Measurements from ENCODE around the gene LGR4. TPM values are rescaled to one million over a fixed set of nuclear protein-coding genes. Genes with fewer than 3 reads are reported as not detected.

Gene LGR4
- total and polyA plus RNA-seq, 12 donors = 7.3 to 90.4 (median 38.6) TPM

DNA sequence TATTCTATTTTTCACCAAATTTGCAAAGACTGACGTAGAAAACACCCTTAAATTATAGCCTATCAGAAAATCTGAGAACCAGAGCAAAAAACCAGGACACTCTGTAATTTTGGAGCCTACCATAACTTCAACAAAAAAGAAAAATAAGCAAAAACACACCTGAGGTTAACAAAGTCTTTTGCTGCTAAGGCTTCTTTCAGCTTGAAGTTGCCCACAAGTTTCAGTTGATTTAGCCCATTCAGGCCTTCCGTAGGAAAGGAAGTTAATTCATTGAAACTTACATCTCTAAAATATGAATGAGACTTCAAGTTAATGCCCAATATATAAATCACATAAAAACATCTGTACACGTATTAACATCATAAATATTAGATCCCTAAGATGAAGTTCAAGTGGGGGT, 99.2 kb downstream of the LGR4 start:
- WGBS, 4 donors = 94 to 96% (median 94%) methylated on average over 3 of the region's 3 CpGs
- intact Hi-C loops (cut with DNase I) = loop anchor here in 1 of 2 donors (10.0 kb wide), 1 partner anchor 101 kb away; the partner anchor contains the start of gene LGR4
- no peak for DNase-seq
- H3K27ac ChIP-seq = no peak overlapping the region
- H3K36me3 ChIP-seq (replicated peaks in 1 of 2) = peaks cover 0 to 7% of the 10 kb centered on the region in 2 donors
- no peaks in the 10 kb centered on the region for H3K27me3 ChIP-seq
- H3K4me1 ChIP-seq (replicated peaks in 1 of 2) = no peaks in the 10 kb centered on the region
- H3K4me3 ChIP-seq = no peak overlapping the region
- no peaks in the 10 kb centered on the region for H3K9me3 ChIP-seq (replicated peaks in 1 of 3)
- TF ChIP-seq, protein P1, sequence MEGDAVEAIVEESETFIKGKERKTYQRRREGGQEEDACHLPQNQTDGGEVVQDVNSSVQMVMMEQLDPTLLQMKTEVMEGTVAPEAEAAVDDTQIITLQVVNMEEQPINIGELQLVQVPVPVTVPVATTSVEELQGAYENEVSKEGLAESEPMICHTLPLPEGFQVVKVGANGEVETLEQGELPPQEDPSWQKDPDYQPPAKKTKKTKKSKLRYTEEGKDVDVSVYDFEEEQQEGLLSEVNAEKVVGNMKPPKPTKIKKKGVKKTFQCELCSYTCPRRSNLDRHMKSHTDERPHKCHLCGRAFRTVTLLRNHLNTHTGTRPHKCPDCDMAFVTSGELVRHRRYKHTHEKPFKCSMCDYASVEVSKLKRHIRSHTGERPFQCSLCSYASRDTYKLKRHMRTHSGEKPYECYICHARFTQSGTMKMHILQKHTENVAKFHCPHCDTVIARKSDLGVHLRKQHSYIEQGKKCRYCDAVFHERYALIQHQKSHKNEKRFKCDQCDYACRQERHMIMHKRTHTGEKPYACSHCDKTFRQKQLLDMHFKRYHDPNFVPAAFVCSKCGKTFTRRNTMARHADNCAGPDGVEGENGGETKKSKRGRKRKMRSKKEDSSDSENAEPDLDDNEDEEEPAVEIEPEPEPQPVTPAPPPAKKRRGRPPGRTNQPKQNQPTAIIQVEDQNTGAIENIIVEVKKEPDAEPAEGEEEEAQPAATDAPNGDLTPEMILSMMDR (IDR thresholded peaks at IDR 0.05) = no peak
- no peak for TF ChIP-seq POLR2A (IDR thresholded peaks at IDR 0.05)

DNA sequence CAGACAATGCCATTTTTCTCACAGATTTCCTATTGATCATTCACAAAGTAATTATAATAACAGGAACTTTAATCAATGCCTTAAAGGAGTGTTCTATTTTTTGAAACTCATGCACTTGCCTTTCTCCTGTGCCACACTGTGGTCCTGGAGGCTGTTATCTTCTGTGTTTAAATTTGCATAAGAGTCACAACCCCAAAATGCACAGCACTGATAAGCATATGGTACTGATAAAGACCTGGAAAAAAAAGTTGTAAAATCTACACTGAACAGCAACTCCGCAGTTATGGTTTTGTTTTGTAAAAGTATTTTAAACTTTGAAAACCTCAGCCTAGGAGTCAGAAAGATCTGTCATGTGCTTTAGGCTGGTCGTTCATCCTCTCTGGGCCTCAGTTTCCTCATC, 100.4 kb downstream of the LGR4 start:
- no peak for DNase-seq
- peaks cover 0 to 12% of the 10 kb centered on the region in 2 donors for H3K36me3 ChIP-seq (replicated peaks in 1 of 2)
- intact Hi-C loops (cut with DNase I) = loop anchor here in 1 of 2 donors (10.0 kb wide), 1 partner anchor 103 kb away; the partner anchor contains the start of gene LGR4
- no peak overlapping the region for H3K4me3 ChIP-seq
- H3K27me3 ChIP-seq = no peaks in the 10 kb centered on the region
- H3K27ac ChIP-seq = no peak overlapping the region
- WGBS, 4 donors = 88 to 94% (median 91%) methylated on average over 2 of the region's 2 CpGs
- TF ChIP-seq POLR2A (IDR thresholded peaks at IDR 0.05) = no peak
- TF ChIP-seq, protein P1 (IDR thresholded peaks at IDR 0.05) = no peak
- H3K9me3 ChIP-seq (replicated peaks in 1 of 3) = no peaks in the 10 kb centered on the region
- no peaks in the 10 kb centered on the region for H3K4me1 ChIP-seq (replicated peaks in 1 of 2)

DNA sequence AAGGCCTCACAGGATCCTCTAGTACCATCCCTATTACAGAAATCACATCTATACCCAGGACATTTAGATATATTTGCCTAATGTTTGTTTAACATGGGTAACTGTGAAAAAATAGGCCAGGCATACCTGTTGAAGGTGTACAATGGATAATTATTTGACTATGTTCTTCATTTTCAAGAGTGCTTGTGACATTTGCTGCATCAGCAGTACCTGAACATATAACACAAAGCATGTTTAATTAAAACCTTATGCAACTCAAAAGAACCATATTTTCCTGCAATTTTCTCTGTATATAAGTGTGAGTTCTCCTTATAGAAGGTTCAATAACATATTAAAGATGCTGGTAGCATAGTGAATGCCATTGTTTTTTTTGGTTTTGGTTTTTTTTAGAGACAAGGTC, 101.1 kb downstream of the LGR4 start:
- Histone ChIP-seq H3K36me3 (replicated peaks in 1 of 2) (peaks cover 0 to 12% of the 10 kb centered on the region in 2 donors), H3K9me3 (replicated peaks in 1 of 3) (no peaks in the 10 kb centered on the region), H3K27me3 (no peaks in the 10 kb centered on the region), H3K4me1 (replicated peaks in 1 of 2) (no peaks in the 10 kb centered on the region), H3K4me3 (no peak overlapping the region), H3K27ac (no peak overlapping the region)
- intact Hi-C loops (cut with DNase I) = loop anchor here in 1 of 2 donors (10.0 kb wide), 1 partner anchor 103 kb away; the partner anchor contains the start of gene LGR4
- DNase-seq = no peak
- TF ChIP-seq POLR2A (IDR thresholded peaks at IDR 0.05) = no peak
- TF ChIP-seq, protein P1 (IDR thresholded peaks at IDR 0.05) = no peak

- H3K9me3 ChIP-seq (replicated peaks in 1 of 3) = no peaks in the 10 kb centered on the region
- TF ChIP-seq POLR2A (IDR thresholded peaks at IDR 0.05) = no peak
- TF ChIP-seq, protein P1 (IDR thresholded peaks at IDR 0.05) = no peak
- H3K27me3 ChIP-seq = no peaks in the 10 kb centered on the region
- DNase-seq = no peak
- H3K4me1 ChIP-seq (replicated peaks in 1 of 2) = no peaks in the 10 kb centered on the region
- no peak overlapping the region for H3K27ac ChIP-seq
- WGBS, 4 donors = 69 to 96% (median 77%) methylated on average over 2 of the region's 2 CpGs
- no peak overlapping the region for H3K4me3 ChIP-seq
- intact Hi-C loops (cut with DNase I) = loop anchor here in 1 of 2 donors (10.0 kb wide), 1 partner anchor 104 kb away; the partner anchor contains the start of gene LGR4
- peaks cover 0 to 12% of the 10 kb centered on the region in 2 donors for H3K36me3 ChIP-seq (replicated peaks in 1 of 2)
Measured at GRCh38 chr11:27370374-27370773, 102.2 kb downstream of the LGR4 start.
